Osteocyte (in vitro differentiated cells): ENCODE measurements around the gene TFB2M. TPM values are rescaled to one million over a fixed set of nuclear protein-coding genes. Genes with fewer than 3 reads are reported as not detected.
"Not testable (repeated sequence)": the region's sequence is repeated elsewhere in the genome, so short reads cannot be mapped to it uniquely, and the experiment has no call there.

Experiments used
- DNase-seq: peaks from one replicate; pipeline ENCODE4 v3.0.0; 2021; ENCODE audit warnings: mixed read lengths; ENCODE audit not compliant: unreplicated experiment; ENCODE audit errors: extremely low spot score
- H3K27ac Mint-ChIP-seq: one replicate; pipeline ENCODE4 v1.8.0; 2021; ENCODE audit warnings: mild to moderate bottlenecking, mixed read lengths; ENCODE audit not compliant: unreplicated experiment
- H3K27me3 Mint-ChIP-seq: one replicate; pipeline ENCODE4 v1.8.0; 2021; ENCODE audit warnings: mixed read lengths; ENCODE audit not compliant: unreplicated experiment
- H3K36me3 Mint-ChIP-seq: one replicate; pipeline ENCODE4 v1.8.0; 2021; ENCODE audit warnings: mixed read lengths; ENCODE audit not compliant: unreplicated experiment
- H3K4me1 Mint-ChIP-seq: one replicate; pipeline ENCODE4 v1.8.0; 2021; ENCODE audit warnings: mixed read lengths; ENCODE audit not compliant: unreplicated experiment
- H3K4me3 Mint-ChIP-seq: one replicate; pipeline ENCODE4 v1.8.0; 2021; ENCODE audit warnings: mild to moderate bottlenecking, moderate library complexity, mixed read lengths; ENCODE audit not compliant: unreplicated experiment
- H3K9me3 Mint-ChIP-seq: one replicate; pipeline ENCODE4 v1.8.0; 2021; ENCODE audit warnings: mixed read lengths; ENCODE audit not compliant: unreplicated experiment
- CTCF ChIP-seq: fragments of 200-600 bp; sonication (generic); IDR thresholded peaks from 2 replicates; pipeline ENCODE4 v1.5.0; 2021; ENCODE audit warnings: antibody characterized with exemption, mild to moderate bottlenecking, moderate library complexity
- total RNA-seq: library from RNA; stranded (reverse); gene quantifications from 2 replicates; pipeline ENCODE4 v1.2.1, GENCODE V29; 2021

Gene TFB2M
- total RNA-seq, 1 donor from 2014 or later = 12.5 TPM

- no peak for TF ChIP-seq CTCF
- Mint-ChIP-seq H3K27me3 (no peaks in the 10 kb centered on the region), H3K4me3 (peak overlapping the region; percentile 97), H3K4me1 (peaks cover 46% of the 10 kb centered on the region), H3K9me3 (no peaks in the 10 kb centered on the region), H3K36me3 (peaks cover 2% of the 10 kb centered on the region), H3K27ac (peak overlapping the region; percentile 96)
- DNase-seq = no peak
Observed at GRCh38 chr1:246566813-246567645, 968 bp upstream of the TFB2M start.

- TF ChIP-seq CTCF = no peak
- DNase-seq = no peak
Observed at GRCh38 chr1:246565751-246566127, 322 bp downstream of the TFB2M start.

GRCh38 chr1:246564839-246565750, 966 bp downstream of the TFB2M start:
- H3K27me3 Mint-ChIP-seq = no peaks in the 10 kb centered on the region
- peak overlapping the region; percentile 97 for H3K4me3 Mint-ChIP-seq
- TF ChIP-seq CTCF = no peak
- peak overlapping the region; percentile 96 for H3K27ac Mint-ChIP-seq
- no peaks in the 10 kb centered on the region for H3K9me3 Mint-ChIP-seq
- peaks cover 2% of the 10 kb centered on the region for H3K36me3 Mint-ChIP-seq
- H3K4me1 Mint-ChIP-seq = peaks cover 43% of the 10 kb centered on the region
- no peak for DNase-seq

More at GRCh38 chr1:246565751-246566127, 322 bp downstream of the TFB2M start:
- Mint-ChIP-seq H3K27ac (peak overlapping the region; percentile 96), H3K4me3 (peak overlapping the region; percentile 97), H3K27me3 (no peaks in the 10 kb centered on the region), H3K9me3 (no peaks in the 10 kb centered on the region), H3K36me3 (peaks cover 2% of the 10 kb centered on the region), H3K4me1 (peaks cover 43% of the 10 kb centered on the region)

GRCh38 chr1:246560833-246561232, 5.2 kb downstream of the TFB2M start:
- H3K9me3 Mint-ChIP-seq, H3K27ac Mint-ChIP-seq, H3K4me3 Mint-ChIP-seq, DNase-seq, H3K27me3 Mint-ChIP-seq: not testable (repeated sequence)
- Mint-ChIP-seq H3K4me1 (peaks cover 20% of the 10 kb centered on the region), H3K36me3 (peaks cover 24% of the 10 kb centered on the region)

GRCh38 chr1:246559310-246559709, 6.8 kb downstream of the TFB2M start:
- no peak for DNase-seq
- Mint-ChIP-seq H3K9me3 (no peaks in the 10 kb centered on the region), H3K27me3 (no peaks in the 10 kb centered on the region), H3K4me3 (no peak overlapping the region), H3K36me3 (peaks cover 32% of the 10 kb centered on the region), H3K27ac (no peak overlapping the region), H3K4me1 (peaks cover 6% of the 10 kb centered on the region)
- TF ChIP-seq CTCF = no peak
